Subcutaneous abdominal adipose tissue (tissue), 5 donors: ENCODE results near the gene COL4A1.

ENCODE experiments used
- H3K27ac ChIP-seq: one replicate; pipeline ENCODE4 v1.7.0; 2013; ENCODE audit warnings: low read depth, mild to moderate bottlenecking, inconsistent platforms, low read length, moderate library complexity
- H3K27me3 ChIP-seq, 5 donors: one replicate each; pipeline ENCODE4 v1.7.0; 2013; ENCODE audit warnings: low read length in 5 of 5, inconsistent platforms in 1 of 5; ENCODE audit not compliant: control insufficient read depth in 5 of 5, insufficient read depth in 4 of 5
- H3K36me3 ChIP-seq, 5 donors: one replicate each; pipeline ENCODE4 v1.7.0; 2013; ENCODE audit warnings: low read length in 5 of 5; ENCODE audit not compliant: control insufficient read depth in 5 of 5, insufficient read depth in 5 of 5
- H3K4me1 ChIP-seq, 5 donors: one replicate each; pipeline ENCODE4 v1.7.0; 2013; ENCODE audit warnings: low read length in 5 of 5, mild to moderate bottlenecking in 3 of 5, moderate library complexity in 1 of 5; ENCODE audit not compliant: control insufficient read depth in 5 of 5, insufficient read depth in 5 of 5
- H3K4me3 ChIP-seq, 5 donors: one replicate each; pipeline ENCODE4 v1.7.0; 2013; ENCODE audit warnings: low read length in 5 of 5, low read depth in 1 of 5
- H3K9ac ChIP-seq, 5 donors: one replicate each; pipeline ENCODE4 v1.7.0; 2013; ENCODE audit warnings: low read length in 5 of 5, mild to moderate bottlenecking in 4 of 5, moderate library complexity in 3 of 5
- H3K9me3 ChIP-seq, 5 donors: one replicate each; pipeline ENCODE4 v1.7.0; 2013; ENCODE audit warnings: low read length in 5 of 5; ENCODE audit not compliant: control insufficient read depth in 5 of 5
- donor health status: healthy.
- donor health status: healthy.
- donor health status: healthy.
- donor health status: healthy.
- donor health status: healthy.

The COL4A1 gene

DNA sequence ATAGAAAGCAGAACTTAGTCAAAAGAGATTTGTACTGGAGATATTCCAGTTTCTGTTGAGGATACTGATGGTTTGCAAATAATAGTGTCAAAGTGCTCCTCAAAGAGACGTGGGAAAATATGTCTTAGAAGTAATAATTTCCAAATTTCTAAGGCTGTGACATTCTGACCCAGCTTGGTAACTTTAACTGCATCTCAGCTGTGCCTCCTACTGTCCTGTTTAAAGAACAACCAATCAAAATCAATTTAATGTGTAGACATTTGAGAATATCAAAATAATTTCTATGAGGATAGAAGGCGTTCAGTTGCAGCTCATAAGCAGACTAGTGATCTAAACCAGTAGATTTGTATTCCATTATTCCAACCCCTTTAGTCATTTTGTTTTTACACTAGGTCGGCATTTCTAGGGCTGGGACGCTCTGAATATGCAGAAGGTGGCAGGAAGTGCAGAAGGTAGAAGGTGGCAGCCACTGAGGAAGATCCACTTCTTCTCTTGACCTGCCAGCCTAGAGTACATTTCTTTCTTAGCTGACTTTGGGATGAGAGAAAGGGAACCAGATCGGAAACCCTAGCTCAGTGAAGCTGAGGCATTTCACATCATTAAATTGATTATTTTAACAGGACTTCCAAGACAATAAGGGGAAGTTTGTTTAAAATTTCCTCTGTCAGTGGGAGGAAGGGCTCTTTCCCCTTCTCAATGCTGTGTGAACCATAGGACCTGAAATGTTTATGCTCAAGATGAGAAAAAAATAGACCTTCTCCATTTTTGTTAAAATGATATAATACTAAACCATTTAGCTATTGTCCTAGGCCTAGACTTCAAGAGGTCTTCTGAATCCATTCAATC is 67.5 kb downstream of the COL4A1 start:
- H3K4me3 ChIP-seq = no peak overlapping the region
- no peaks in the 10 kb centered on the region for H3K9me3 ChIP-seq
- H3K4me1 ChIP-seq = peaks cover 16 to 78% (median 61%) of the 10 kb centered on the region in 5 donors
- peak overlapping the region; percentile 97 for H3K27ac ChIP-seq
- H3K27me3 ChIP-seq = no peaks in the 10 kb centered on the region
- H3K36me3 ChIP-seq = peaks cover 4 to 27% (median 19%) of the 10 kb centered on the region in 5 donors
- H3K9ac ChIP-seq = peak overlapping the region in 2 of 5 donors; percentile 31 to 48

DNA sequence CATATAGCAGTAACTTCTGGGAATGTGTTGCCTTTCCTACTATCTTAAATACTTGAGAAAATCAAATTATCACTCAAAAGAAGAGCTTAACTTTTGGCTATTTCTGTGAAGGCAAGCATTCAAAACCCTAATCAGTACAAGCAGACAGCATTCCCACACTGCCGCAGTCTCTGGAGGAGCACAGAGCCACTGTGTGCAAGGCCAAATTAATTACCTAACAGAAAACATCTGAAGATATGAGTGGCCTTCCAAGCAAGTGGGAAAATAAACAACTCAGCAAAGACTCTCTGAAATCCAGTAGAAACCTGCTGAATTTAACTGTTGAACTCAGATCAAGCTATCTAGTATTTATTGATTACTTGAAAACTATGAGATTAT is 68.2 kb downstream of the COL4A1 start:
- Histone ChIP-seq H3K4me1 (peaks cover 12 to 79% (median 63%) of the 10 kb centered on the region in 5 donors), H3K9ac (peak overlapping the region in 2 of 5 donors; percentile 40 to 48), H3K27ac (peak overlapping the region; percentile 97)

DNA sequence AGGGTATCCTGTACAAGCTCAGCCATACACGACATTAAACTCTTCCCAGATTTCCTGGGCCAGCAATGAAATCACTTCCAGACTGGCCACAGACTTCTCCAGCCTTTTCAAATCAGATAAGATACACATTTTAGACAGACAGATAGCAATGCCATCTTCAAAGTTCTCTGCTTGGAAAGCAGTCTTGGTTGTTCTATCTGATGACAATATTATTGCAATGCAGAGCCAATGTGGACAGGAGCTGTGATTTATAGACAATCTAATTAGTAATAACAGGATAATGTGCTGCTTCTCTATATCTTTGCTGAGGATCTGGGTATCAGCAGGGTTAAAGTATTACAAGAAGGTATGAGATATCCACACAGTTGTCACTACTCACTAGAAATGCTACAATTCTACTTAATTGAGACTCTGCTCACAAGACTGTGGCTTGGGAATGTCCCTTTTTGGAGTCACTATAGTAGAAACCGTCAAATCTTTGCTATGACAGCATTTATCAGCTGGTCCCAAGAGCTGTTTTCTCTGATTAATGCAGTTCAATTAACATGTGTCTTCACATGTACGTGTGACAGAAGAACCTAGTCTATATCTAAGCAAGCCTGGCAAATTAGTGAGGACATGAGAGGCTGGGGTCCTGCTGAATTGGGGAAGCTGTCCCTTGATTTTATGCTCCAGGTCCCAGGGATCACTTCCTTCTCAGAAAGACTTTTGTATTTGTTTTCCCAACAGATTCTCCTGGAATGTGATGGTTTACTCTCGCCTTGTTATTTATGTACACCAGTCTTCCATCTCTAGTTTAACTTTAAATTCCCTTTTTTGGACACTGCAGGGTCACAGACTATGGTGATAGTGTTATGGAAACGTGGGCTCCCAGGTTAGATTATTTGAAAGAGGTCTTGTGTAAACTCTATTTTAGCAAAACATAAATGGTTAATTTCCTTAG is 68.8 kb downstream of the COL4A1 start:
- Histone ChIP-seq H3K36me3 (peaks cover 4 to 27% (median 19%) of the 10 kb centered on the region in 5 donors), H3K27ac (peak overlapping the region; percentile 97), H3K4me3 (no peak overlapping the region), H3K4me1 (peaks cover 16 to 80% (median 65%) of the 10 kb centered on the region in 5 donors), H3K9ac (peak overlapping the region in 3 of 5 donors; percentile 40 to 54 (median 49)), H3K9me3 (peaks cover 0 to 2% (median 0%) of the 10 kb centered on the region in 5 donors), H3K27me3 (peaks cover 0 to 4% (median 0%) of the 10 kb centered on the region in 5 donors)

More for the DNA sequence above, 68.2 kb downstream of the COL4A1 start:
- no peaks in the 10 kb centered on the region for H3K9me3 ChIP-seq
- no peak overlapping the region for H3K4me3 ChIP-seq
- peaks cover 4 to 27% (median 19%) of the 10 kb centered on the region in 5 donors for H3K36me3 ChIP-seq
- no peaks in the 10 kb centered on the region for H3K27me3 ChIP-seq

DNA sequence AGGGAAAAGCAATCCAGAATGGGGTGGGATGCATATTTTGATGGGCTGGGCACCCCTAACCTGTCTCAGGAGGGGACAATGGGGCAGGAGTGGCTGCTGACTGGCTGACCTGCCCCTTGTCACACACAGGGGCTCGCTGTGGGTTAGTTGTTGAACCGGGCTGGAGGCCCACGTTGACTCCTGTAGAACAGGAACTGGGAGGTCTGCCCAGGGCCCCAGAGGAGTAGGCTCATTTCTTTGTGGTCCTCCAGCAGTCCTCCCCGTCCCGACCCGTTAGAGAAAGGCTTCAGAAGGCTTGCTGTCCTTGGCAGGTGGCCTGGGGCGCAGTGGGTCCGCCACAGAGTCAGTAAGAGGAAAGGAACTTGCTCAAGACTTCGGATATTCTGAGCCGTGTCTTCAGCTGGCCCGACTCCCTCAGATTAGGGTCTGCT is 70.1 kb downstream of the COL4A1 start:
- peaks cover 22 to 83% (median 78%) of the 10 kb centered on the region in 5 donors for H3K4me1 ChIP-seq

DNA sequence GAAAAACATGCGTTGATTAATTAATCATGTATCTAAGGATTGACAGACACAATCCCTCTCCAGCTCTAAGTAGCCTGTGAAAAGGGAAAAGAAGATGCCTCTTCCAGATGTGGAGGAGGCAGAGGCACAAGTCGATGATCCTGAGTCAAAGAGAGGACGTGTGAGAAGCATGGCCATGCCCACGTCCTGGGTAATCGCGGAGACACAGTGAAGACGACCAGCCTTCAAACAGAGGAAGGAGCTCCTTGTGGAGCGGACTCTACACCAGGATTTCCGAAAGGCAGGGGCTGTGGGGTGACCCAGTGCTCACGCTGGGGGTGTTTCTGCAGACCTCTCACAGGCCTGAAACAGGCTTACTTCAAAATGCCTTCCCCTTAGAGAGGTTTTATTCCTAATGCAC is 70.5 kb downstream of the COL4A1 start:
- Histone ChIP-seq H3K4me3 (no peak overlapping the region), H3K27ac (peak overlapping the region; percentile 97), H3K9me3 (peaks cover 0 to 4% (median 0%) of the 10 kb centered on the region in 5 donors), H3K36me3 (peaks cover 3 to 23% (median 14%) of the 10 kb centered on the region in 5 donors), H3K4me1 (peaks cover 22 to 88% (median 82%) of the 10 kb centered on the region in 5 donors), H3K27me3 (peaks cover 0 to 9% (median 0%) of the 10 kb centered on the region in 5 donors), H3K9ac (peak overlapping the region in 2 of 5 donors; percentile 25 to 37)

More for the DNA sequence above, 70.1 kb downstream of the COL4A1 start:
- Histone ChIP-seq H3K27me3 (peaks cover 0 to 9% (median 0%) of the 10 kb centered on the region in 5 donors), H3K27ac (peak overlapping the region; percentile 97), H3K9me3 (peaks cover 0 to 4% (median 0%) of the 10 kb centered on the region in 5 donors), H3K4me3 (no peak overlapping the region), H3K9ac (peak overlapping the region in 2 of 5 donors; percentile 25 to 37), H3K36me3 (peaks cover 4 to 25% (median 16%) of the 10 kb centered on the region in 5 donors)

DNA sequence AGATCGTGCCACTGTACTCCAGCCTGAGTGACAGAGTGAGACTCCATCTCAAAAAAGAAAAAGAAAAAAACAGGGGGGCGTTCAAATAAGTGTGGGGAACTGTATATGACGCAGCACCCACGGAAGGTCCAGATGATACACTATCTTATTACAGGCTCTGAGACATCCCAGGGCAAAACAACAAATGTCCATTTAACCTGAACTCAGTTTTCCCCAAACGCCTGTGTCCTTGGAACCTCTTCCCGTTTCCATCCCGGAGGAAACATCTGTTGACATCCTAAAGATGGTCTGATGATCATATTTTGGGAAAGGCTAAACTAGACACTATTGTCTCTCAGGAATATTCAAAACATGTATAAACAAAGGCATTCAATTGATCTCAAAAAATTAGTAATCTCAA is 72.4 kb downstream of the COL4A1 start:
- Histone ChIP-seq H3K9ac (peak overlapping the region in 1 of 5 donors; percentile 31), H3K36me3 (peaks cover 3 to 29% (median 9%) of the 10 kb centered on the region in 5 donors), H3K4me3 (no peak overlapping the region), H3K4me1 (peaks cover 18 to 89% (median 79%) of the 10 kb centered on the region in 5 donors), H3K27ac (peak overlapping the region; percentile 93), H3K27me3 (peaks cover 0 to 9% (median 0%) of the 10 kb centered on the region in 5 donors), H3K9me3 (peaks cover 0 to 4% (median 0%) of the 10 kb centered on the region in 5 donors)

DNA sequence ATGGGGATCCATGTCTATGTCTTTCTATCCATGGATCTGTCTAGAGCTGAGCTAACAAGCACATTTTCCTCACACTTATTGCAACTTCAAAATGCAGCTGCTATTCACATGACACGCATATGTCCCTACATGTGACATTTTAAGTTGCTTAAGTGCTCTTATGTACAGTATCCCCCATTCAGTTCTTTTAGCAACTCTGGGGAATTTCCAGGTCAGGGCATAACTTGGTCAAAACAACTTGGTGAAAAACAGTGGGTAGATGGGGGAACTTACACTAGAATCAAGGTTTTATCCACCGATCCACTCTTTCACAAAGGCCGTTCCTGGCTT is 73.0 kb downstream of the COL4A1 start:
- peaks cover 3 to 32% (median 9%) of the 10 kb centered on the region in 5 donors for H3K36me3 ChIP-seq
- peaks cover 0 to 4% (median 0%) of the 10 kb centered on the region in 5 donors for H3K9me3 ChIP-seq
- H3K4me3 ChIP-seq = peak overlapping the region in 1 of 5 donors; percentile 36
- peak overlapping the region; percentile 93 for H3K27ac ChIP-seq
- peaks cover 0 to 9% (median 0%) of the 10 kb centered on the region in 5 donors for H3K27me3 ChIP-seq
- peaks cover 20 to 89% (median 79%) of the 10 kb centered on the region in 5 donors for H3K4me1 ChIP-seq
- peak overlapping the region in 3 of 5 donors; percentile 4 to 100 (median 67) for H3K9ac ChIP-seq

DNA sequence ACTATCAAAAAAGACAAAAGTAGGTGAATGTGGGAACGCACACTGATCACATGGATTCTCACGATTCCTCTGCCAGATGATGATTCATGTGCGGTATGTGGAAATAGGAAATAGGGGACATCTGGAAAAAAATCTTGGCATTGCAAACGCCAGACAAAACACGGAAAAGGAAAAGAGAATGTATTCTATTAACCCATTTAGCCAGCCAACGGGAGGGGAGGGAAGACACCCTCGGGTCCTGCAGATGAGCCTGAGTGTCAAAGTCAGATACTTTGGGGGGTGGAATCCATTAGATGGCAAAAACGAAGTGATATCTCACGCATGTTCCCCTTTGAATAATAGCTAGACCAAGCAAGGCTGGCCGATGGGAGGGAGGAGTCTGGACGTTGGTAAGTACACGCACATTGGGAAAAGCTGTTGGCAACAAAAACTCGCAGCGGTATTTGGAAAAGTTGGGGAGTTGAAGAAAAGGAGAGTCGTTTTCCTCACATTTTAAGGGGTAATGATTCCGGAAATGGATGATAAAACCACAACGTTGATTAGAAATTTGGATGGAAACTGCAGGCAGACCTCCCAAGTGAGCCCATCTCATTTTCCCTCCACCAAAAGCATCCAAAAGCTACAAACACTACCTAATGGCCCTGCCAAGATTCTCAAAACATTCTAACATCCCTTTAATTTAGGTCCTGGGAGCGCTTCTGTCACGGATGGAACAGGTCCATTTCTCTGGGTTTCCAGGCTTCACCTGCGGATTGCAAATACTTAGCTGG is 73.6 kb downstream of the COL4A1 start:
- Histone ChIP-seq H3K4me1 (peaks cover 21 to 89% (median 79%) of the 10 kb centered on the region in 5 donors), H3K27me3 (peaks cover 0 to 9% (median 0%) of the 10 kb centered on the region in 5 donors), H3K9me3 (peaks cover 0 to 4% (median 0%) of the 10 kb centered on the region in 5 donors), H3K9ac (peak overlapping the region; percentile 31 to 100 (median 63)), H3K27ac (peak overlapping the region; percentile 93), H3K4me3 (peak overlapping the region; percentile 26 to 59 (median 36)), H3K36me3 (peaks cover 3 to 32% (median 9%) of the 10 kb centered on the region in 5 donors)

DNA sequence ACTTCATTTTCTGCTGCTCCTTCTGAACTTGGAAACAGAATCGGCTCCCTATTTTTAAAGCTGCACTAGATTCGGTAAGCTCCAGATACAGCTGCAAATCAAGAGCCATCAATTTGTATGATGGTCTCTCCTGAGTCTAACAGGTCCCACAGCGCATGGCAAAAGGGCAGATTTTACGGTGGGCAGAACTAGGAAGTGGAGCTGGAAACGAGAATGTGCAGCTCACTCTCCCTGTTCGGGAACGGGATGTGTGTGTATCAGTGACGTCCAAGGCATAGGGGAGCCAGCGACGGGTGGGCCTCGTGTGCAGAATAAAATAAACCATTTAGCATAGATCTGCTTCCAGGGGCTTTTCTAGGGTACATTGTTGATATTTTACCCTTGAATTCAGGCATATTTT is 74.2 kb downstream of the COL4A1 start:
- peaks cover 0 to 28% (median 9%) of the 10 kb centered on the region in 5 donors for H3K36me3 ChIP-seq
- peak overlapping the region; percentile 93 for H3K27ac ChIP-seq
- H3K27me3 ChIP-seq = peaks cover 0 to 9% (median 0%) of the 10 kb centered on the region in 5 donors
- H3K9ac ChIP-seq = peak overlapping the region; percentile 31 to 100 (median 63)
- peaks cover 23 to 89% (median 78%) of the 10 kb centered on the region in 5 donors for H3K4me1 ChIP-seq
- peaks cover 0 to 4% (median 0%) of the 10 kb centered on the region in 5 donors for H3K9me3 ChIP-seq
- H3K4me3 ChIP-seq = peak overlapping the region in 3 of 5 donors; percentile 27 to 59 (median 36)
